Omental fat pad (tissue), 4 donors: ENCODE data around the gene BTN2A1. TPM values are rescaled to one million over a fixed set of nuclear protein-coding genes. Genes with fewer than 3 reads are reported as not detected.

Experiments
- ATAC-seq: fragments of 150-250 bp; one replicate; pipeline ENCODE4 v1.9.1; 2016; ENCODE audit warnings: mild to moderate bottlenecking, moderate library complexity; ENCODE audit not compliant: low FRiP score
- DNase-seq: peaks from one replicate; pipeline ENCODE4 v3.0.0-alpha.2; 2019; ENCODE audit warnings: low spot score
- CTCF ChIP-seq, 3 donors: fragments of 450-650 bp; IDR thresholded peaks; one replicate each; pipeline ENCODE4 v1.5.1; 2016 to 2017; ENCODE audit warnings: antibody characterized with exemption in 3 of 3, mild to moderate bottlenecking in 3 of 3, moderate library complexity in 2 of 3
- total RNA-seq, 4 donors: library from RNA; depleted of rRNA; stranded (reverse); fragments of >200 nt; gene quantifications; one replicate each; pipeline ENCODE4 v1.1.0, GENCODE V29; 2016

BTN2A1 gene
- total RNA-seq, 4 donors from 2014 or later = 10.2 to 29.2 (median 15.2) TPM

- ATAC-seq (no peak), DNase-seq (no peak)
- TF ChIP-seq CTCF (IDR thresholded peaks at IDR 0.05) = no peak
These were observed 33.8 kb downstream of the BTN2A1 start for GRCh38 chr6:26491604-26492003.

- no peak for TF ChIP-seq CTCF (IDR thresholded peaks at IDR 0.05)
- DNase-seq (no peak), ATAC-seq (no peak)
These were observed 35.5 kb downstream of the BTN2A1 start for GRCh38 chr6:26493258-26493657.

- ATAC-seq = no peak
- no peak for TF ChIP-seq CTCF (IDR thresholded peaks at IDR 0.05)
- DNase-seq = no peak
These were observed 36.4 kb downstream of the BTN2A1 start for GRCh38 chr6:26494117-26494516.

GRCh38 chr6:26495281-26495680 is 37.5 kb downstream of the BTN2A1 start:
- no peak for ATAC-seq
- DNase-seq = no peak
- no peak for TF ChIP-seq CTCF (IDR thresholded peaks at IDR 0.05)

GRCh38 chr6:26497610-26498009 is 39.9 kb downstream of the BTN2A1 start:
- TF ChIP-seq CTCF (IDR thresholded peaks at IDR 0.05) = no peak
- no peak for ATAC-seq
- DNase-seq = no peak

- no peak for ATAC-seq
- TF ChIP-seq CTCF (IDR thresholded peaks at IDR 0.05) = no peak
- DNase-seq = no peak
These were observed 42.3 kb downstream of the BTN2A1 start, which contains the start of gene BTN1A1 for GRCh38 chr6:26500102-26500501. Gene BTN1A1 (plus strand): TSS chr6:26500303. CDS start chr6:26501287, 984 bp downstream.

GRCh38 chr6:26501482-26501986 is 43.8 kb downstream of the BTN2A1 start:
- peak; percentile 32 for ATAC-seq
- TF ChIP-seq CTCF (IDR thresholded peaks at IDR 0.05) = no peak
- DNase-seq = no peak
